ENCODE data around the gene MYO3B. TPM values are rescaled to one million over a fixed set of nuclear protein-coding genes. Genes with fewer than 3 reads are reported as not detected.

MYO3B gene
- total and polyA plus RNA-seq, 2 of the 8 experiments (the other 6 are each of a cell fraction or from before 2014, with no cell fraction given), result 0.17 to 0.19 TPM

- H3K9me3 ChIP-seq (ENCODE audit: insufficient read depth in 2 of 2, low read depth in 1 of 2, low read length in 1 of 2), result no peaks in the 10 kb centered on the region
- H3K36me3 ChIP-seq (ENCODE audit: control insufficient read depth in 2 of 4, insufficient read depth in 4 of 4, low read length in 3 of 4), result no peaks in the 10 kb centered on the region
- no peak overlapping the region for H2BK12ac ChIP-seq (ENCODE audit: low read depth, low read length)
- H3K79me1 ChIP-seq (ENCODE audit: low read depth, low read length), result no peaks in the 10 kb centered on the region
- no peaks in the 10 kb centered on the region for H3K23me2 ChIP-seq (ENCODE audit: low read depth, low read length)
- H3K4me3 ChIP-seq (ENCODE audit: extremely low read depth in 1 of 4, insufficient read depth in 2 of 4, low read depth in 3 of 4, low read length in 4 of 4), result no peak overlapping the region
- no peak for DNase-seq (ENCODE audit: low read depth in 1 of 2, low spot score in 2 of 2)
- no peak overlapping the region for H3K9ac ChIP-seq (replicated peaks in 1 of 4; ENCODE audit: extremely low read depth in 1 of 4, low read depth in 3 of 4, low read length in 3 of 4)
- H4K91ac ChIP-seq (replicated peaks; ENCODE audit: insufficient read length, low read length), result no peak overlapping the region
- no peak overlapping the region for H3K27ac ChIP-seq (ENCODE audit: low read depth, low read length)
- no peak overlapping the region for H4K8ac ChIP-seq (ENCODE audit: extremely low read depth, insufficient read depth, low read length)
- peak overlapping the region; percentile 24 for H2BK120ac ChIP-seq (replicated peaks; ENCODE audit: low read depth, low read length)
- H2AFZ ChIP-seq (ENCODE audit: low read length), result no peak overlapping the region
- H4K5ac ChIP-seq (ENCODE audit: insufficient read length, low read depth, low read length), result no peak overlapping the region
- whole genome bisulfite sequencing, 2 experiments (ENCODE audit: extremely low coverage in 1 of 2, insufficient coverage in 1 of 2, insufficient read length in 1 of 2, insufficient replicate concordance in 2 of 2, low coverage in 1 of 2, low lambda C conversion rate in 2 of 2, missing lambda C conversion rate in 1 of 2), result 81% methylated on average over 1 of the region's 1 CpG; no CpG with 5 or more reads in 1 of the 2 experiments
- no peaks in the 10 kb centered on the region for H4K20me1 ChIP-seq (replicated peaks in 1 of 2; ENCODE audit: control insufficient read depth in 1 of 2, insufficient read depth in 2 of 2, low read length in 2 of 2)
- H3K56ac ChIP-seq (replicated peaks; ENCODE audit: insufficient read length, low read depth, low read length), result no peak overlapping the region
- H3K4ac ChIP-seq (replicated peaks; ENCODE audit: insufficient read length, low read depth, low read length), result no peak overlapping the region
- no peaks in the 10 kb centered on the region for H3K79me2 ChIP-seq (ENCODE audit: control insufficient read depth in 1 of 2, insufficient read depth in 2 of 2, low read length in 2 of 2)
- no peaks in the 10 kb centered on the region for H3K27me3 ChIP-seq (replicated peaks in 1 of 4; ENCODE audit: control insufficient read depth in 3 of 4, extremely low read depth in 1 of 4, insufficient read depth in 3 of 4, low read length in 3 of 4)
- H3K23ac ChIP-seq (ENCODE audit: insufficient read length), result no peak overlapping the region
- H2BK15ac ChIP-seq (ENCODE audit: low read length), result no peak overlapping the region
- CTCF ChIA-PET (ENCODE audit: partially characterized antibody), result interaction anchor here (1.5 to 2.0 kb wide), 3 partner anchors 35 to 320 kb away, joined by 5 to 9 read pairs (median 6); partner anchors contain the start of gene SP5
- POLR2A ChIA-PET (ENCODE audit: partially characterized antibody), result no interaction called here
- TF ChIP-seq TCF12 (IDR thresholded peaks at IDR 0.05; ENCODE audit: low read depth, low read length), result no peak
- TF ChIP-seq RXRA (IDR thresholded peaks at IDR 0.05; ENCODE audit: insufficient read depth, low read depth, low read length), result no peak
- no peak for TF ChIP-seq CHD2 (IDR thresholded peaks at IDR 0.05; ENCODE audit: low read length)
- TF ChIP-seq EGR1 (IDR thresholded peaks at IDR 0.05; ENCODE audit: borderline replicate concordance, low read depth, low read length), result no peak
- no peak for TF ChIP-seq TAF7 (optimal IDR thresholded peaks at IDR 0.05; ENCODE audit: borderline replicate concordance, low read depth, low read length)
- no peak for TF ChIP-seq SIN3A (conservative IDR thresholded peaks at IDR 0.05 in 1 of 2, IDR thresholded peaks at IDR 0.05 in 1 of 2; ENCODE audit: low read depth in 1 of 2, low read length in 2 of 2)
- no peak for TF ChIP-seq RFX5 (IDR thresholded peaks at IDR 0.05; ENCODE audit: borderline replicate concordance, low read depth, low read length)
- TF ChIP-seq ATF3 (IDR thresholded peaks at IDR 0.05; ENCODE audit: insufficient read depth, low read depth, low read length), result no peak
- H2AK5ac ChIP-seq (ENCODE audit: low read depth, low read length), result no peak overlapping the region
- H2BK5ac ChIP-seq (ENCODE audit: low read depth, low read length), result no peak overlapping the region
- no peak for FAIRE-seq
- no peak overlapping the region; a peak in 1 of 4 replicates for H3K4me2 ChIP-seq (ENCODE audit: insufficient read depth in 1 of 2, low read depth in 2 of 2, low read length in 2 of 2)
- H3K14ac ChIP-seq (ENCODE audit: insufficient read length), result no peak overlapping the region
- no peak overlapping the region; the same call in 1 of the 2 replicates for H2BK20ac ChIP-seq (ENCODE audit: low read length)
- H3K4me1 ChIP-seq (replicated peaks in 1 of 4; ENCODE audit: control insufficient read depth in 3 of 4, insufficient read depth in 4 of 4, low read length in 3 of 4), result peaks cover 0 to 9% (median 8%) of the 10 kb centered on the region in 4 experiments; a peak in 5 of 7 replicates
- no peak overlapping the region for H3K18ac ChIP-seq (ENCODE audit: extremely low read depth, low read length)
Measured at GRCh38 chr2:170681311-170681710, 503.4 kb downstream of the MYO3B start.
